GM11168 (cell line): Measurements from ENCODE around the gene CARD18.

Experiments used
- in situ Hi-C: fragments of 300-500 bp; cut with MboI; formaldehyde crosslinking; loops from one replicate; pipeline ENCODE4 v1.12.0; 2022; ENCODE audit warnings: low sequenced_read_pairs; ENCODE audit not compliant: unreplicated experiment

Gene CARD18

DNA sequence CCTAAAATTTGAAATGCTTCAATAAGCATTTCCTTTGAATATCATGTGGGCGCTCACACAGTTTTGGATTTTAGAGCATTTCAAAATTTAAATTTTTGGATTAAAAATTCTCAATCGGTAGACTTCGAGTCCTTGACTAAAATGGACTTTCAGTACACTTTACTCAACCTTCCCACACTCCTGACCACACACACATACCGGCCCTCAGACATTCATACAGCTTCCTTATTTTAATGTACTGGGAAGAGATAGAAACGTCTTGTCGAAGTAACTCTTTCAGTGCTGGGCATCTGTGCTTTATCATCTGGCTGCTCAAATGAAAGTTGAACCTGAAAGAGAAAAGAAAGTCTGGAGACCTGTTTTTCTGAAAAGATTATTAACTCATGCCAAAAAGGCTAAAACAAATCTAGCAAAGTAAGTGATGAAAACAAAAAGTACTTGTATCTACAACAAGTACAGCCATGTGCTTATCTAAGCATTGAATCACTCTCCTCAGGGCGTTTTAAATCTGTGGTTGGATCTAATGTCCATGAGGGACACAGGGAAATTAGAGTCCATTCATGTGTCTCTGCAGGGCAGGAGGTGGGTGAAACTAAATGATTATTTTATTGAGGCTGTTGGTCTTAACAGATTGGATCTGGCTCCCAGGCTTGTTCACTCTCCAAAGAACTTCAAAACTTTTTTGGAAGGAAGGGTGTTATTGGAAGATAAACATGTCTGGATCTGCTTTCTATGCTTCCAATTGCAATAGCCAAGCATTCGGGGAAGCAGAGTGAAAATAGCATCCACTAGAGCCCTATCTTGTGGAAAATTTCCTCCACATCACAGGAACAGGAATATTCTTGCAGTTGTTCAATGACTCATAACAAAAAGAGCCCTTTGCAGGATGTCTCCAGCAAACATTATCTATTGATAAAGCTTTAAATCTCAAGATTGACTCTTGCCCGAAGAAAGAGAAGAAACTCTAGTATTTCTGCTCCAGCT, 47.0 kb downstream of the CARD18 start:
- in situ Hi-C loops, result no loop called here
